ENCODE results near the gene ARPIN.

The ARPIN gene

GRCh38 chr15:89907289-89907688 lies 5.5 kb downstream of the ARPIN start:
- no peaks in the 10 kb centered on the region; the same call in 1 of the 2 replicates for H3K27me3 ChIP-seq (replicated peaks; ENCODE audit: control insufficient read depth, insufficient read depth, low read length)
- no peak for TF ChIP-seq CTCF (IDR thresholded peaks at IDR 0.05; ENCODE audit: insufficient read depth, low read length, poor library complexity, severe bottlenecking)
- no peak for DNase-seq (ENCODE audit: extremely low read depth, insufficient read length)
- H3K36me3 ChIP-seq (ENCODE audit: control insufficient read depth, insufficient read depth, low read length) = no peaks in the 10 kb centered on the region
- no peak overlapping the region for H3K4me3 ChIP-seq (replicated peaks; ENCODE audit: low read depth, low read length)

- Histone ChIP-seq H3K4me3 (replicated peaks; ENCODE audit: low read depth, low read length) (no peak overlapping the region), H3K27me3 (replicated peaks; ENCODE audit: control insufficient read depth, insufficient read depth, low read length) (no peaks in the 10 kb centered on the region; the same call in 1 of the 2 replicates), H3K36me3 (ENCODE audit: control insufficient read depth, insufficient read depth, low read length) (no peaks in the 10 kb centered on the region)
- no peak for DNase-seq (ENCODE audit: extremely low read depth, insufficient read length)
- TF ChIP-seq CTCF (IDR thresholded peaks at IDR 0.05; ENCODE audit: insufficient read depth, low read length, poor library complexity, severe bottlenecking) = no peak
Observed at GRCh38 chr15:89905846-89906378, 6.8 kb downstream of the ARPIN start.

- Histone ChIP-seq H3K4me3 (replicated peaks; ENCODE audit: low read depth, low read length) (no peak overlapping the region), H3K36me3 (ENCODE audit: control insufficient read depth, insufficient read depth, low read length) (no peaks in the 10 kb centered on the region), H3K27me3 (replicated peaks; ENCODE audit: control insufficient read depth, insufficient read depth, low read length) (no peaks in the 10 kb centered on the region; the same call in 1 of the 2 replicates)
- no peak for DNase-seq (ENCODE audit: extremely low read depth, insufficient read length)
- TF ChIP-seq CTCF (IDR thresholded peaks at IDR 0.05; ENCODE audit: insufficient read depth, low read length, poor library complexity, severe bottlenecking) = no peak
Observed at GRCh38 chr15:89904519-89904918, 8.2 kb downstream of the ARPIN start.

- no peak for TF ChIP-seq CTCF (IDR thresholded peaks at IDR 0.05; ENCODE audit: insufficient read depth, low read length, poor library complexity, severe bottlenecking)
- Histone ChIP-seq H3K36me3 (ENCODE audit: control insufficient read depth, insufficient read depth, low read length) (no peaks in the 10 kb centered on the region), H3K27me3 (replicated peaks; ENCODE audit: control insufficient read depth, insufficient read depth, low read length) (no peaks in the 10 kb centered on the region; the same call in 1 of the 2 replicates), H3K4me3 (replicated peaks; ENCODE audit: low read depth, low read length) (no peak overlapping the region)
- no peak for DNase-seq (ENCODE audit: extremely low read depth, insufficient read length)
Observed at GRCh38 chr15:89903858-89904130, 9.0 kb downstream of the ARPIN start.

- Histone ChIP-seq H3K4me3 (replicated peaks; ENCODE audit: low read depth, low read length) (no peak overlapping the region), H3K36me3 (ENCODE audit: control insufficient read depth, insufficient read depth, low read length) (no peaks in the 10 kb centered on the region), H3K27me3 (replicated peaks; ENCODE audit: control insufficient read depth, insufficient read depth, low read length) (no peaks in the 10 kb centered on the region; the same call in 1 of the 2 replicates)
- DNase-seq (ENCODE audit: extremely low read depth, insufficient read length) = no peak
- no peak for TF ChIP-seq CTCF (IDR thresholded peaks at IDR 0.05; ENCODE audit: insufficient read depth, low read length, poor library complexity, severe bottlenecking)
Observed at GRCh38 chr15:89903015-89903857, 9.5 kb downstream of the ARPIN start.
